Measurements from ENCODE around the gene F9.
"Not testable (repeated sequence)": the region's sequence is repeated elsewhere in the genome, so short reads cannot be mapped to it uniquely, and the experiment has no call there.

Gene F9

GRCh38 chrX:139530550-139530949 lies at the start of gene F9:
Gene F9, plus strand, starts transcription at chrX:139530739. Its CDS starts 26 bp downstream, at chrX:139530765.
- no peak for DNase-seq (ENCODE audit: low read depth)
- H3K4me3 ChIP-seq (ENCODE audit: low read depth, low read length): no peak within 1 kb of the TSS
- TF ChIP-seq CTCF (IDR thresholded peaks at IDR 0.05; ENCODE audit: insufficient read depth, low read depth, low read length, missing control alignments): no peak

GRCh38 chrX:139483699-139484098 lies 46.8 kb upstream of the F9 start:
- TF ChIP-seq CTCF (IDR thresholded peaks at IDR 0.05; ENCODE audit: insufficient read depth, low read depth, low read length, missing control alignments): no peak
- DNase-seq (ENCODE audit: low read depth): no peak
- no peak overlapping the region for H3K4me3 ChIP-seq (ENCODE audit: low read depth, low read length)

GRCh38 chrX:139484591-139484990 lies 45.9 kb upstream of the F9 start:
- no peak for DNase-seq (ENCODE audit: low read depth)
- no peak overlapping the region for H3K4me3 ChIP-seq (ENCODE audit: low read depth, low read length)

DNA sequence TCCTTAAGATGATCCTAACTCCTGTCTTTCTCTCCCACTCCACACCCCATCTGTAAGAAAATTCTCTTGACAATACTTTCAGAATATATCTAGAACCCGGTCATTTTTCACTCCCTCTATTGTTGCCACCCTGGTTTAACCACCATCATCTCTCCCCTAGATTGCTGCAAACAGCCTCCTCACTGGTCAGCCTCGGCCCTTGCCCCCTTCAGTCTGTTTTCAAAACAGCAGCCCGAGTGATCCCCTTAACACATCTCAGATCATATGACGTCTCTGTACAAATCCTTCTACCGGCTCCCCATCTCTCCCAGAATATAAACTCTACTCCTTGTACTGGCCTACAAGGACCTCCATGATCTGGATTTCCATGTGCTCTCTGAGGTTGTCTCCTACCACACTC lies 35.2 kb upstream of the F9 start:
- H3K4me3 ChIP-seq (ENCODE audit: low read depth, low read length): no peak overlapping the region
- no peak for DNase-seq (ENCODE audit: low read depth)

More at GRCh38 chrX:139484591-139484990, 45.9 kb upstream of the F9 start:
- TF ChIP-seq CTCF (IDR thresholded peaks at IDR 0.05; ENCODE audit: insufficient read depth, low read depth, low read length, missing control alignments): no peak

GRCh38 chrX:139506333-139506732 lies 24.2 kb upstream of the F9 start:
- TF ChIP-seq CTCF (IDR thresholded peaks at IDR 0.05; ENCODE audit: insufficient read depth, low read depth, low read length, missing control alignments): no peak
- DNase-seq (ENCODE audit: low read depth): no peak
- no peak overlapping the region for H3K4me3 ChIP-seq (ENCODE audit: low read depth, low read length)

More for the DNA sequence above, 35.2 kb upstream of the F9 start:
- no peak for TF ChIP-seq CTCF (IDR thresholded peaks at IDR 0.05; ENCODE audit: insufficient read depth, low read depth, low read length, missing control alignments)

- DNase-seq (ENCODE audit: low read depth): no peak
- TF ChIP-seq CTCF (IDR thresholded peaks at IDR 0.05; ENCODE audit: insufficient read depth, low read depth, low read length, missing control alignments): no peak
- no peak overlapping the region for H3K4me3 ChIP-seq (ENCODE audit: low read depth, low read length)
Observed at GRCh38 chrX:139508099-139508498, 22.4 kb upstream of the F9 start.

DNA sequence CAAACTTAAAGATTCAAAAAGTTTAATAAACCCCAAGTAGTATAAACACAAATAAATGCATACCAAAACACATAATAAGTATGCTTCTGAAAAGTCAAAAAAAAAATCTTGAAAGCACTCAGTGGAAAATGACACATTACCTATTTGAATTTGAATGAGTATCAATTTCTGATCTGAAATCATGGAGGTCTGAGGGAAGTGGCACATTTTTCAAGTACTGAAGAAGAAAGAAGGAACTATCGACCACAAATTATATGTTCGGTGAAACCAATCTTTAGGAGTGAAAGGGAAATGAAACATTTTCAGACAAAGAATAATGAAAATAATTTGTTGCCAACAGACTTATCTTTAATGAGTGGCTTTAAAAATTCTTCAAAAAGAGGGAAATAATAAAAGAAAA lies 12.1 kb upstream of the F9 start:
- no peak overlapping the region for H3K4me3 ChIP-seq (ENCODE audit: low read depth, low read length)
- no peak for TF ChIP-seq CTCF (IDR thresholded peaks at IDR 0.05; ENCODE audit: insufficient read depth, low read depth, low read length, missing control alignments)
- DNase-seq (ENCODE audit: low read depth): no peak

DNA sequence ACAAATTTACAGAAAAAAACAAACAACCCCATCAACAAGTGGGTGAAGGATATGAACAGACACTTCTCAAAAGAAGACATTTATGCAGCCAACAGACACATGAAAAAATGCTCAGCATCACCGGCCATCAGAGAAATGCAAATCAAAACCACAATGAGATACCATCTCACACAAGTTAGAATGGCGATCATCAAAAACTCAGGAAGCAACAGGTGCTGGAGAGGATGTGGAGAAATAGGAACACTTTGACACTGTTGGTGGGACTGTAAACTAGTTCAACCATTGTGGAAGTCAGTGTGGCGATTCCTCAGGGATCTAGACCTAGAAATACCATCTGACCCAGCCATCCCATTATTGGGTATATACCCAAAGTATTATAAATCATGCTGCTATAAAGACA lies 1.7 kb upstream of the F9 start:
- not testable (repeated sequence) for DNase-seq (ENCODE audit: low read depth); H3K4me3 ChIP-seq (ENCODE audit: low read depth, low read length)
